ENCODE data around the gene THAP7. TPM values are rescaled to one million over a fixed set of nuclear protein-coding genes. Genes with fewer than 3 reads are reported as not detected.
"Not testable (repeated sequence)": the region's sequence is repeated elsewhere in the genome, so short reads cannot be mapped to it uniquely, and the experiment has no call there.

The THAP7 gene
- total RNA-seq, 1 donor from 2014 or later = 13.3 TPM

DNA sequence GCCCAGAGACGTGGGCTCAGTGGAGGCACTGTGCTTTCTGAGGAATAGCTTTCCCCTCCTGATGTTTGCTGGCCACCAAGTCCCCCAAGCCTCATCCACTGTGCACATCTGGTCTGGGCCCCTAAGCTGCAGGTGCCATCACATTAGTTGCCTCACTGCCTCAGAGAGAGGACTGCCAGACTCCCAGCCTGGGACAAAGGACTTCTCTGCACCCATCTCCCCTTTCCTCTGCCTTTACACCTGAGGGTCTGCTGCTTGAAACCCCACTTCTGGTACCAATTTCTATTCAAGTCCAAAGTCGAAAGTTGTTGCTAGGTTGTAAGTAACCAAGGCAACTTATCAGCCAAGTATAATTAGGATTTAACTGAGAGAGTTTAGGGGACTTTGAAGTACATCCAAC, 23.5 kb downstream of the THAP7 start:
- no peak for ATAC-seq

DNA sequence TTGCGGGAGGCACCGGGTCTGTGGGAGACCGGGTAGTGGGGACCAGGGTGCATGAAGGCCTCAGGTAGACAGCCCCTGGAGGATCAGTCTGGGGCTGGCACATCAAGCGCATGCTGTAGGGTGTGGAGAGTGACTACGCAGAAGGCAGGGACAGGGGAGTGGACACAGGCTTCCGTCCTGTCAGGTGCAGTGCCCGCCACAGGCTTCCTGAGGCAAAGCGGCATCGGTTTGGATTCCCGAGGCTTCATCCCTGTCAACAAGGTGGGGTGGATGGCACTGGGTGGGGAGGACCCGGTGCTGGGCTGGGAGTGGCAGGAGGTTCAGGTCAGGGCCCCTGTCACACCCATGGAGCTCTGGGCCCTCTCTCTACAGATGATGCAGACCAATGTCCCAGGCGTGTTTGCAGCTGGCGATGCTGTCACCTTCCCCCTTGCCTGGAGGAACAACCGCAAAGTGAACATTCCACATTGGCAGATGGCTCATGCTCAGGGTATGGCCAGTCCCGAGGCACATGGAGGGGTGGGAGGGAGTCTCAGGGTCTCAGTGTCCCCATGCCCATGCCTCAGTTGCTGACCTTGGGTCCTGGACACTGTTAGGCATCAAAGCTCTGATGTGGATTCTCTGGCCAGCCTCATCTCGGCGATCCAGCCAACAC, 24.3 kb downstream of the THAP7 start:
- ATAC-seq = no peak

DNA sequence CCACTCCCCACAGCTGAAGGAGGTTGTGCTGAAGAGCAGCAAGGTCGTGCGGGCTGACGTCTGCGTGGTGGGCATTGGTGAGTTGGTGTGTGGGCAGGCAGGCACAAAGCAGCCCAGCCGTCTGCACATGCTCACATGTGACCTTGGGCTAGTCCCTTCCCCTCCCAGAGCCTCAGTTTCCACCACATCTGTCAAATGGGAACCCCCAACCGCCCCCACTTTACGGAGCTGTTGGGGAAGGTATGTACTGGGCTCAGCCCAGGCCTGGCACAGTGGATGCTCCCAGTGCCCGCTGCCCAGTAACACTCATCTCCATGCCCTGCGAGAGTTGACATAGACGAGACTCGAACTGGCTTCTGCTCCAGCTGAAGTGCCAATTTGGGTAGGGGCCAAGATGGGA, 24.9 kb downstream of the THAP7 start:
- no peak for ATAC-seq

DNA sequence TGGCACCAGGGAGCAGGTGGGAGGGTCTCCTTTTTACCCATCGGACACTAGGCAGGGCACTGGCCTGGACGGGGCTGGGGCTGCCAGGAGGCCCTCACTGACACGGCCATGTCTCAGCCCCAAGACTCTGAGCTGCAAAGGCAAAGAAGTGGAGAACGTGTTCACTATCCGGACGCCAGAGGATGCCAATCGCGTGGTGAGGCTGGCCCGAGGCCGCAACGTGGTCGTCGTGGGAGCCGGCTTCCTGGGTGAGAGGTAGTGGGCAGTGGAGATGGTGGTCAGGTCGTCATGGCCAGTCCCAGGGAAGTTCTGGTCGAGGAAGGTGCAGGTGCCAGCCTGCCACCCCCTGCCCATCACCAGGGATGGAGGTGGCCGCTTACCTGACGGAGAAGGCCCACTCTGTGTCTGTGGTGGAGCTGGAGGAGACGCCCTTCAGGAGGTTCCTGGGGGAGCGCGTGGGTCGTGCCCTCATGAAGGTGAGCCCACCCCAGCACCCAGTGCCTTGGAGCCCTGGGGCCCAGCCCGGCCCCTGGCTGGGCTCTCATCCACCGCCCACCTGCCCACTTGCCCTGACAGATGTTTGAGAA, 25.5 kb downstream of the THAP7 start:
- no peak for ATAC-seq

DNA sequence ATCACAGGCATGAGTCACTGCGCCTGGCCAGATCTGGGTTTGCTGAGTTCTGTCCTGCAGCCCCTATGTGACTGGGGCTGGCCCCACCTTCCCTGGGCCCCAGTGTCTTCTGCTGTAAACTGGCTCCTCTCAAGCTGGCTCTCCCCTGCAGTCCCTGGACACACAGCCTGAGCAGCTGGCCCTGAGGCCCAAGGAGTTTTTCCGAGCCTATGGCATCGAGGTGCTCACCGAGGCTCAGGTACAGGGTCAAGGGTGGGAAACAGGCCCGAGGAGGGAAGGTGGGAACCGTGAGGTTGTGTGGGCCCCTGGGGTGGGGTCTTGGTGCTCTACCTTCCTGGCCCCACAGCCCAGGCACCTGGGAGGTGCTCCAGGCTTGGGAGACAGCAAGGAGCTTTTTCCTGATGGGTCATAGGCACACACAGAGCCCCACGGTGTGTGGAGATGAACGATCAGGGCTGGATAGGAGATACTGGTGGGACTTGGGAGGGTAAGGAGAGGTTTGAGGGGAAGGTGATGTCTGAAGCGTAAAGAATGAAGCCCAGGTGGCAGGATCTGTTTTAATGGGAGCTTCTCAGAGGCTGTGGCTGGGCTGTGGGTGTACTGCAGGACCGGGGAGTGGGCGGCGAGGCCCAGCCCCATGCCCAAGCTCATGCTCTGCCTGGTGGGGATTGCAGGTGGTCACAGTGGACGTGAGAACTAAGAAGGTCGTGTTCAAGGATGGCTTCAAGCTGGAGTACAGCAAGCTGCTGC, 26.2 kb downstream of the THAP7 start:
- ATAC-seq = no peak

DNA sequence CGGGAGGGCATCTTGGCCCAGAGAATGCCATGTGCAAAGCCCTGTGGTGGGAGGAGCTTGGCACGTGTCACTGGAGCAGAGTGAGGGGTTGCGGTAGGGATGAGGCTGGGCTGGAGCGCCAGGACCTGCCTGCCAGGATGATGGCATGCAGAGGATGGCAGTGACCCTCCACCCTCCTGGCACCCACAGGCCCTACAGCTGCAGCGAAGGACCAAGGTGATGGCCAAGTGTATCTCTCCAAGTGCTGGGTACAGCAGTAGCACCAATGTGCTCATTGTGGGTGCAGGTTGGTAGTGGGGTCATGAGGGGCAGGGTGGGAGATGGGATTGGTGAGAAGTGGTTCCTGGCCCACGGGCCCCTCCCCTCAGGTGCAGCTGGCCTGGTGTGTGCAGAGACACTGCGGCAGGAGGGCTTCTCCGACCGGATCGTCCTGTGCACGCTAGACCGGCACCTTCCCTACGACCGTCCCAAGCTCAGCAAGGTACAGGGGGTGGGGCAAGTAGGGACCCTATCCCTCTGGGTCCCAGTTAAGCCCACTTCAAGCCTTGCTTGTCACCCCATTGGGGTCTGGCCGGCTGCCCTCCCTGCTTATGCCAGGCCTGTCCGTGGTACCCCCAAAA, 27.5 kb downstream of the THAP7 start:
- ATAC-seq = no peak

DNA sequence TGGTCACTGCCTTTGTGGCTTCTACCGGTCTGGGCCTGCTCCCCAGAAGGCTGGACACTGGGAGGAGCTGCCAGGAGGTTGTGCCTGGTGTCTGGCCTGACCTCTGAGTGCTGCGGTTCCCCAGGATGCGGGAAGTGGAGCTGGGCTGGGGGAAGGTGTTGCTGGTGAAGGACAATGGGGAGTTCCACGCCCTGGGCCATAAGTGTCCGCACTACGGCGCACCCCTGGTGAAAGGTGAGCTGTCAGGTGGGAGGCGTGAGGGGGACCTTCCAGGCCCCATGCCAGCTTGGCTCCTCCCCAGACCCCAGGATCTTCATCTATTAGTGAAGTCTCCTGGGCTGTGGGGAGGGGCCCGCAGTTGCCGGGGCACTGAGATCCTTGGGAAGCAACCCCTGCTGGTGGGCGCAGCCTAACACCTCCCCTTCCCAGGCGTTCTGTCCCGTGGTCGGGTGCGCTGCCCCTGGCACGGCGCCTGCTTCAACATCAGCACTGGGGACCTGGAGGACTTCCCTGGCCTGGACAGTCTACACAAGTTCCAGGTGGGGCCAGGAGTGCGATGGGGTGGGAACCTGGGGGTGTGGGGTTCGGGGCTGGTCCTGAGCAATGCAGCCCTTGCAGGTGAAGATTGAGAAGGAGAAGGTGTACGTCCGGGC, 28.2 kb downstream of the THAP7 start:
- no peak for ATAC-seq

DNA sequence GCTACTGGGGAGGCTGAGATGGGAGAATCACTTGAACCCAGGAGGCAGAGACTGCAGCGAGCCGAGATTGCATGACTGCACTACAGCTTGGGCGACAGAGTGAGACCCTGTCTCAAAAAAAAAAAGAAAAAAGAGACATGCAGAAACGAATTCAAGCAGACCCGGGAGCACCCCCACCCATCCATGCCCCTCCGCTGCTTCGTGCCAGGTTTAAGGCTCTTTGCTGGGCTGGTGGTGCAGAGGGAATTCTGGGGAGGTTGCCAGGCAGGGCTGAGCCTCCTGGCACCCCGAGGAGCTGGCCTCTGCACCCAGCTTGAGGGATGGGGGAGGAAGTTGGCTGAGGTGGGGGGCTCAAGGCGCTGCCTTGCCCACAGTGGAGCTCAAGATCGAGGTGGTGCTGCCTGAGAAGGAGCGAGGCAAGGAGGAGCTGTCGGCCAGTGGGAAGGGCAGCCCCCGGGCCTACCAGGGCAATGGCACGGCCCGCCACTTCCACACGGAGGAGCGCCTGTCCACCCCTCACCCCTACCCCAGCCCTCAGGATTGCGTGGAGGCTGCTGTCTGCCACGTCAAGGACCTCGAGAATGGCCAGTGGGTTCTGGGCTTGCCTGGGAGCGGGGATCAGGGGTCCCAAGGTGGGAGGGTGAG, 28.9 kb downstream of the THAP7 start:
- ATAC-seq = no peak

DNA sequence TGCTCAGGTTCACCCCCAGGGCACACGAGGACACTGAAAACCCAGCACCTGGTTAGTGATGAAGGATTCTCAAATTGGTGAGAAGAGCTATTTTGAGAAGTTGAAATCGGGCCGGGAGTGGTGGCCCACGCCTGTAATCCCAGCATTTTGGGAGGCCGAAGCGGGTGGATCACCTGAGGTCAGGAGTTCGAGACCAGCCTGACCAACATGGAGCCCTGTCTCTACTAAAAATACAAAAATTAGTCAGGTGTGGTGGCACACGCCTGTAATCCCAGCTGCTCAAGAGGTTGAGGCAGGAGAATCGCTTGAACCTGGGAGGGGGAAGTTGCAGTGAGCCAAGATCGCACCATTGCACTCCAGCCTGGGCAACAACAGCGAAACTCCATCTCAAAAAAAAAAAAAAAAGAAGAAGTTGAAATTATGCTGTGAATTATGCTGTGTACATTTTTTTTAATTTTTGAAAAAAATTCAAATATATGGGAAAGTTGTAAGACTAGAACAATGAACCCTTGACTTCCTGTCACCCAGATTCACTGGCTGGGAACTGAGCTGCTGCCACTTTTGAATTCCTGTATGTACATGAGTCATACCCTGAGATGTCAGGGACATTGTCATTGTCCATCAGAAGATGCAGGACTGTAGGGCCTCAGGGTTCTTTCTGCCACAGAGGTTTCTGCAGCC, 29.8 kb downstream of the THAP7 start:
- ATAC-seq = not testable (repeated sequence)

DNA sequence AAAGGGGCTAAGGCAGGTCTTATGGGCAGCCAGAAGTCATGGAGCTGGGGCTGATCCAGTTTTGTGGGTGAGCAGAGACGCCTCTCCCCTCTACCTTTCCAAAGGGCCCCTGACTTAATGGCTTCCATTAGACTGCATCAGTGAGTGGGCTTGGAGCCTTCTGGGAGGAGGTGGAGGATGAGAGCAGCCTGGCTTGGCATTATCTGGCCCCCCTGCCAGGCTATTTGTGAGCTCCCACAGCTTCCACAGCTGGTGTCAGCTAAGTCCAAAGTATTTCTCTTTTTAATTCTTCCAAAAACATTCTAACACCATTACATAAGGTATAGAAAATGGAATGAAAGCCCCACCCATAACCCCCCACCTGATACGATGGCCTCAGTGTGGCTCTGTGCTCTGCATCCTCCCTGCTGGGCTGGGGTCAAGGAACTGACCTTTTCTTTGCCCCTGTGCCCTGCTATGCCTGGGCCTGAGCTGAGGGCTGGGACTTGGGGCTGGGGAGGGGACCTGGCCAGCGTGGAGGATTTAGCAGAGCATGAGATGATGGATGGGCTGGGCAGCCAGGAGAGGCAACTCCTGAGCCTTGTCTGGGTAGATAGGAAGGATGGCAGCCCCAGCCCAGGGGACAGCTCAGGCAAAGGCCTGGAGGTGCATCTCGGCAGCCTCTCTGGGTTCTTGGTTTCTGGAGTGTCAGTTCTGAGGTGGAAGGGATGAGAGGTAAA, 30.8 kb downstream of the THAP7 start:
- ATAC-seq = no peak

DNA sequence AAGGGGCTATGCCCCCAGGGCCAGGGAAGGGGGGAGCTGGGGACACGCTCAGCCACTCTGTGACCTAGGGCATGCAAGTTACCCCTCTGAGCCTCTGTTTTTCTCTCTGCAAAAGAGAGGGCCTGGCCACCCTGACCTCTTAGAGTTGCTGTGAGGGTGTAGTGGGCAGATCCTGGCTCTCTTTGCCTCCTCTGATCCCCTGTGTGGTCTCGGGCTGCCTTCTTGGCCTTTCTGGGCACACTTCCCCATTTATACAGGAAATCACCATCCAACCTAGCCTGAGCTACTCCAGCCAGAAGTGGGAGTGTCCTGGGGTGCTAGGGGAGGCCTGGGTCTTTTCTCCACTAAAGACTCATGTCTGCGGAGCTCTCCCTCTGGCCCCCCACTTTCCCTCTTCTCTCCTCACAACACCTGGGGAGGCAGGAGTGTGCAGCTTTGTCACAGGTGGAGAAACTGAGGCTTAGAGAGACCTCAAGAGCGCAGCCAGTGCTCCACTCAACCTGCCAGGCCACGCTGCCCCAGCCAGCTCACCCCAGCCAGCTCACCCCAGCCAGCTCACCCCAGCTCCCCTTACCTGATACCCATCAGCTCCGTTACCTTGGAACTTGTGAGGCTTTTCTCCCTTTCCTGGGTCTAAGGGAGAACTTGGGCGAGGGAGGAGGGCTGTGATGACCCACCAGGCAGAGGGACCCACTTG, 33.5 kb downstream of the THAP7 start:
- no peak for ATAC-seq

DNA sequence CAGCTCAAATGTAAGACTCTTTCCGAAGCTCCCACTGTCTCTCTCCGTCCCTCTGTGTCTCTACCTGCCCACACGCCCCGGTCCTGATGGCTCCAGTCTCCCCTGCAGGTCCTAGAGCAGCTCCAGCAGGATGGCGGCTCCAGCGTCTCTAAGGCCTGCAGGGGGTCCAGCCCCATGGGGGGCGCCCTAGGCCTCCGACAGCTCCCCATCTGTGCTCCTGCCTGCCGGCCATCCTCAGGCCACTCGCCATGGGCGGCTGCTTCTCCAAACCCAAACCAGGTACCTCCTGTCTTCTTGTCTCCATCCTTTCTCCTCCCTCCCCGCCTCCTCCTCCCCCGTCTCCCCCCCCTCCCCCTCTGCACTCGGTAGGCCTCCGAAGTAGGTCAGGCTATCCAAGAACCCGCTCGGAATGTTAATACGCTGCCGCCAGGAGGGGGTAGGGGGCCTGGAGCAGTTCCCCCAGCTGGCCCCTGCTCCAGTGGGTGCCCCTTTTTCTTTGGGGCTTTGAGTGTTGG, 34.2 kb downstream of the THAP7 start:
- ATAC-seq = no peak

DNA sequence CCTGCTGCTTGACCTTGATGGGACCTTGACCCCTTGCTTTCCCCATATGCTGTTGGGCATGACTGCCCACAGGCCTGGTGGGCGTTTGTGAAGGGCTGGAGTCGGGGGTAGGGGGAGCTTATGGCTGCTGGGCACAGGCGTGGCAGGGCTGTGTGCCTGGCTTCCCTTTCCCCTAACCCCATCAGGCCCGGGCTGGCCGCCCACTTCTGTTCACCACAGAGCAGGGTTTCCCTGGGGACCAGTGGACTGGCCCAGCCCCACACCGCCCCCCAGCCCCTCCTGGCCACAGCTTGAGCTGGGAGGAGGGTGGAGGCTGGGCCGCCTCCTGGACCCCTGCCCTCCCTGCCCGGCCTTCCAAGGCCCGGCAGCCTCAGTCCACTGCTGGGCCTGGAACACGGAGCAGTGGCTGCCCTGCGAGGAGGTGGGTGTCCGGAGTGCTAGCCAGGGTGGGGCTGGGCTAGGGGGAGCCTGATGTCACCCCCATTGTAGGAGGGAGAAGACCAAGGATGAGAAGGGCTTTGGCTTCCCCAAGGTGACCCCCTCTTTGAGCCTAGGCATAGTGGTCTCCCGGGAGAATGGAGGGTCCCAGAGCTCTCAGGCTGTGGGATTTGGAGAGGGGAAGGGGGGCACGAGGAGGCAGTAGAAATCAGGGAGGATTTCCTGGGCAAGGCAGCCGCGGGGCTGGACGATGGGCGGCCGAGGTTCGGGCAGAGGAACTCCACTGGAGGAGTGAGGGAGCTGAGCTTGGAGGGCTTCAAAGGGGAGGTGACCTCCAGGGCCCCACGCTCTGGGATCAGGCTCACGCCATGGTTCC, 34.8 kb downstream of the THAP7 start, which contains the start of gene AIFM3:
Gene AIFM3, plus strand, starts transcription at position 373 of the 814 bp plus-strand sequence. CDS start 690 bp downstream, outside the sequence.
- ATAC-seq = no peak

DNA sequence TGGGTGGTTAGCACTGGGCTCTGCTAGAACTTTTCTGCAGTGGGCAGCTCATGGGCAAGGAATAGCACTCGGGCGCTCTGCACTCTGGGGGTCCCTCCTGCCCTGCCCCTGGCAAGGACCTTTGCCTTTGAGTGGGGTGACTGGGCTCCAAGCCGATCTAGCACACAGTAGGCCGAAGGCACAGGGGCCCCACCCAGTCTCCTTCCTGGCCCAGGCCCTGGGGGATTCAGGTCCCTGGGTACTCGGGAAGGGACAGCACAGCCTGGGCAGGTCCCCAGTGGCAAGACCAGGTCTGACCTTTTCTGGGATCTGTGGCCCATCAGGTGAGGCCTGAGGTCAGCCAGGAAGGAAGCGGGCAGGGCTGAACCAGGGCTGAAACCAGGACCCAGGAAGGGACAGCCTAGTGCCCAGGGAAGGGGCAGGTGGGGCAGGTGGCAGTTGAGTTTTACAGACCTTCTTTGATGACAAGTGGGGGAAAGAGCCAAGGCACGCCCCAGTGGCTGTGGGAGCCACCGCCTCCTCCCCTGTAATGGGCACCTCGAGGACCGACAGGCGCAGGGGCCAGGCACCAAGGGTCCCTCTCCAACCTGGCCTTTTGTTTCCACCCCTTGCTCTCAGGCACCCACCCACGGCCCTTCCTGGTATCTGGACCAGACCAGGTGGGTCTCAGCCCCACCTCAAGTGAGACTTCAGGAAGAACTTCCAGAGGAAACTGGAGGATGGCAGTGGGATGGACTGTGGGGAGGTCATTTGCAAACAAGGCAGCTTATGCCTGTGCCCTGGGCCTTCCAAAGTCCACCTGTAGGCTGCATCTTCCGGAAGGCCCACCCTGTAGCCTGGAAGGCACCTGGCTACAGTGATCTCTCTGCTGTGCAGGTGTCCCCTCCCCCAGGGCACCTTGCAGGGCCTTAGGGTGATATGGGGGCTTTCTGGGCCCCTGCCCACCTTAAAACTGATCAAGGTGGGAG, 35.7 kb downstream of the THAP7 start:
- no peak for ATAC-seq

DNA sequence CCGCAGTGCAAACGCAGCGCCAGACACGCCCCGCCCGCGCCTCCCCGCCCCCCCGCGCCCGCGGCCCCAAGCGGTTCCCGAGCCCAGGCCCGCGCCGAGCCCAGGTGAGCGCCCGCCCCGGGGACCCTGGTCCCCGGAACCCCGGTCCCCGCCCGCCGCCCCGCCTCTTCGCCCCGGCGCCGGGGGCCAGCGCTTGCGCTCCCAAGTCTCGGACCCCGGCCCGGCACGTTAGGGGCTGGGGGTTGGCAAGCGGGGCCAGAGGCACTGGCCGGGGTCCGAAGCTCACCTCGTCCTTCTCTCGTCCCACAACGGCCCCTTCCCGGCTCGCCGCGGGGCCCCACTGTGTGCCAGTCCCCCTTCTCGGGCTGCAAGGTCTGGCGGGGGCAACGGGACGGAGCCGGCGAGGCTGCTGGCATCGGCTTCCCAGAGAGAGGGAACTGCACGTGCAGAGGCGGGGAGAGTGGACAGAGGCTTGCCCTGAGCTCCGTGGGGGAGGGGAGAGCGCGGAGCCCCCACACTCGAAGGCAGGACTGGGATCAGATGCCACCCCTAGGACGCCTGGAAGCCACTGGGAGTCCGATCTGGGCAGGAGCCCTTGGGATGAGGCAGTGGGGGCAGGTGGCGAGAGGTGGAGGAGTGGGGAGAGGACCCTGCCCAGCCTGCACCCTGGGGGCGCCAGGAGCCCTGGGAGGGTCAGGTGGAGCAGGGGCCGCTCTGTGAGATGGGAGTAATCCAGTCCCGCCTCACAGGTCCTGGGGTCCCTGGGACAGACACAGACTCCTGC, 36.6 kb downstream of the THAP7 start:
- ATAC-seq = no peak

DNA sequence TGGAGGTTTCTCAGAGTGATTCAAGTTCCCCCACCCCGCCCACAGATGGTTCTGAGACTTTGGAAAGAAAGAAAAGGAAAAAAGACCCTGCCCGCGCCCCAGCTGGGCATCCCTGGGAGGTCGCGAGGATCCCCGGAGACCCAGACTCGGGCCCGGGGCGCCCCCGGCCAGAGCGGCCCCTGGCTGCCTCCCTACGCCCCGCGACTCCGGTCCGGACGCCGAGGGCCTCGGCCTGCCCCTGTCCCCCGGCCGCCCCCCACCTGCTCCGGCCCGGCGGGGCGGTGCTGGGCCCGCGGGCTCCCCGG, 37.2 kb downstream of the THAP7 start:
- no peak for ATAC-seq

DNA sequence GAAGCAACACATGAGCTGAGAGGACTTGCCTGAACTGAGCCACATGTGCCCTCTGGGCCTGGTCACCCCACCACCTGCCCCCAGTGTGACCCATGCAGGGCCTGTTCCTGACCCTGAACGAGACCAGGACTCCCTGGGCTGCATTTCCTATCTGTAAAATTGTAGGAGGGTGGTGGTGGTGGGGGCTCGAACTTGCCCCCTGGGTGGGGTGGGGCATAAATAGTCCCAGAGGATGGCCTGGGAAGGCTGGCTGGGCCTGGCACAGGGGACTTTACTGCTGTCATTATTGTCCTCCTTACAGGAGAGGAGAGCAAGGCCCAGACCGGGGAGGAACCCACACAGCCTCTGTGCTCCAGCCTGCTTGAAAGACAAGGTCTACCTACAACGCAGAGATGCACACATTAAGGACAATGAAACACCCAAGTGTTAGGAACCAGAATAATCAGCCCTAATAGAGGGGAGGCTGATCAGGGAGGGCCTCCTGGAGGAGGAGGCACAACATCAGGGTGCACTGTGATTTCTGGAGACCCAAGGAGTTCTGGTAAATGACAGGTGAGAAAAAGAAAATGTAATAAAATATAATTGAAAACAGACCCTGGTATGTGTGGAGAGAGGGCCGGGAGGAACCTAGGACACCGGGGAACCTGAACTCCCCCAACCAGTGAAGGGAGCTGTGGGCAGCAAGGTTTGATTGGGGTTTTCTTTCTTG, 37.7 kb downstream of the THAP7 start:
- no peak for ATAC-seq

Measured in esophagus mucosa (tissue), 1 donor.